ENCODE results near the gene SCIMP.

DNA sequence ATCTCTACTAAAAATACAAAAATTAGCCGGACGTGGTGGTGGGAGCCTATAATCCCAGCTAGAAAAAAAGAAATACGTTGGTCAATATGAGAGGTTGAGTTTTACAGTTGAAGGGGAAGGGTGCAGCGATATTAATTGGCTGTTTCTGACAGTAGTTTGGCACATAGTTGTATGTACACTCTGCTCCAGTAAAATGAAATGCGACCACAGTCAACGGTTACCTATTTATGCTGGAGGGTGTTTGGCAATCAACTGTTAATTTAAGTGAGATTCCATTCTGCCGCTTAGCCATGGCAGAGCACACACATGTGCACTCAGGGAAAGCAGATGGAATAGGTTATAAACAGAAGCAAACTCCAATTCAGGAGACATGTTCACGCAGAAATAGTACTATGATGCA, 33.6 kb downstream of the SCIMP start:
- TF ChIP-seq RNF2 (conservative IDR thresholded peaks at IDR 0.05; ENCODE audit: low read depth) = no peak
- TF ChIP-seq CTCF (CRISPR knock-in tag; IDR thresholded peaks at IDR 0.05) = no peak
- TF ChIP-seq, protein P1, sequence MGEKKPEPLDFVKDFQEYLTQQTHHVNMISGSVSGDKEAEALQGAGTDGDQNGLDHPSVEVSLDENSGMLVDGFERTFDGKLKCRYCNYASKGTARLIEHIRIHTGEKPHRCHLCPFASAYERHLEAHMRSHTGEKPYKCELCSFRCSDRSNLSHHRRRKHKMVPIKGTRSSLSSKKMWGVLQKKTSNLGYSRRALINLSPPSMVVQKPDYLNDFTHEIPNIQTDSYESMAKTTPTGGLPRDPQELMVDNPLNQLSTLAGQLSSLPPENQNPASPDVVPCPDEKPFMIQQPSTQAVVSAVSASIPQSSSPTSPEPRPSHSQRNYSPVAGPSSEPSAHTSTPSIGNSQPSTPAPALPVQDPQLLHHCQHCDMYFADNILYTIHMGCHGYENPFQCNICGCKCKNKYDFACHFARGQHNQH (CRISPR knock-in tag; IDR thresholded peaks at IDR 0.05) = no peak
- no peak for TF ChIP-seq ZNF614 (CRISPR knock-in tag; IDR thresholded peaks at IDR 0.05; ENCODE audit: borderline replicate concordance)
- no peak for TF ChIP-seq MAX (IDR thresholded peaks at IDR 0.05)
